Fibroblast of peridontal ligament (primary cell): ENCODE results near the gene GPRC5B.
A peak's percentile ranks its signal among the peaks of the same experiment; 100 is the strongest.

ENCODE experiments used
- DNase-seq: peaks from one replicate; pipeline ENCODE4 v3.0.0-alpha.2; 2010; ENCODE audit errors: extremely low read depth

Gene GPRC5B, protein sequence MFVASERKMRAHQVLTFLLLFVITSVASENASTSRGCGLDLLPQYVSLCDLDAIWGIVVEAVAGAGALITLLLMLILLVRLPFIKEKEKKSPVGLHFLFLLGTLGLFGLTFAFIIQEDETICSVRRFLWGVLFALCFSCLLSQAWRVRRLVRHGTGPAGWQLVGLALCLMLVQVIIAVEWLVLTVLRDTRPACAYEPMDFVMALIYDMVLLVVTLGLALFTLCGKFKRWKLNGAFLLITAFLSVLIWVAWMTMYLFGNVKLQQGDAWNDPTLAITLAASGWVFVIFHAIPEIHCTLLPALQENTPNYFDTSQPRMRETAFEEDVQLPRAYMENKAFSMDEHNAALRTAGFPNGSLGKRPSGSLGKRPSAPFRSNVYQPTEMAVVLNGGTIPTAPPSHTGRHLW

DNA sequence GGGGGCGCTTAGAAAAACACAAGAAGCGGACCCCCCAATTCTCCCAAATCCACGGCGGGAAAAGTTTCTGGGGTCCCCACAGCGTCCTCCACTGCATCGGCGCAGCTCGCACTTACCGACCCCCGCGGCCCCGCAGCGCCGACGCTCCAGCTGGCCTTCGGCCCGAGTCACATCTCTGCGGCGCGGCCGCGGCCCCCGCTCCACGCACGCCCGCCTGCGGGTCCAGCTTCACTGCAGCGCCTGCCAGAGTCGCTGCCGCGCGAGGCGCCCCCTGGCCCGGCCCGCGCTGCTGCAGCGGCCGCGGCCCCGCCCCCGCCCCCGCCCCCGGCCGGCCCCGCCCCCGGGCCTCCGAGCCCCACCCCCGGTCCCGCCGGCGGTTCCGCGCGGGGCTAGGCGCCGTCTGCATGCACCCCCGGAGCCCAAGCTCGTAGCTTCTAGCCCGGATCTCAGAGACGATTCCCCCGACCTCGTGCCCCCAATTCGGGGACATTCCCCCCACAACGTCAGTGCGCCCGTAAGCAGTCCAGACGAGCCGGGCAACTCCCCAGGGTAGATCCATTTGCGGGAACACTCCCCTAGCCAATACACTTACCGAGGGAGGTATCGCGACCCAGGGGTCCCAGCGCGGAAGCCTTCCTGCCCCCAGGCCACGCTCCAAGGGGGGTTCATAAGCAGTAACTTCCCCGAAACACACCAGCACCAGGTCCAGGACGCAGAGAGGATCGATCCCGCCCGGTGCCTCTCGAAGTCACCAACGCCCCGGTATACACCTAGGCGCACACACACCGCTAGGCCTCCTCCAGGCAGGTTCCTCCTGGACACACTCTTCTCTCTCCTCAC, at the start of gene GPRC5B:
Gene GPRC5B, minus strand, starts transcription at position 238 of the 840 bp plus-strand sequence. CDS start 12,003 bp downstream, outside the sequence.
- no peak for DNase-seq

DNA sequence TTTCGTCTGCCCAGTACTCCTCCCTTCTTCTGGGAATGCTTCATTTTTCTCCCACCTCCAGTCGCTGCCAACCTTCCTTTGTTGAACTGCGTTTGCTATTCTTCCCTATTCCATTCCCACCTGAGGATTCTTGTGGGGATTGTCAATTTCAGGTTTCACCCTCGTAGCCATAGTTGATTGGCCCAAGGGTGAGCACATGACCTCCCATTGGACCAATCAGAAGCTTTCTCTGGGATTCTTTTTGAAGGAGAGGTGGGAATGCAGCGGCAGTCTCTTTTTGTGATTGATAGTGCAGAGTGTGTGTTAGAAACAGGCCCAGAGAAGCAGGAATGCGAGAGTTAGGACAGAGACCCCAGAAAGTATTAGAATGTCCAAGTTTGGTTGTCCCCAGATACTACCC, 49.1 kb upstream of the GPRC5B start:
- no peak for DNase-seq

DNA sequence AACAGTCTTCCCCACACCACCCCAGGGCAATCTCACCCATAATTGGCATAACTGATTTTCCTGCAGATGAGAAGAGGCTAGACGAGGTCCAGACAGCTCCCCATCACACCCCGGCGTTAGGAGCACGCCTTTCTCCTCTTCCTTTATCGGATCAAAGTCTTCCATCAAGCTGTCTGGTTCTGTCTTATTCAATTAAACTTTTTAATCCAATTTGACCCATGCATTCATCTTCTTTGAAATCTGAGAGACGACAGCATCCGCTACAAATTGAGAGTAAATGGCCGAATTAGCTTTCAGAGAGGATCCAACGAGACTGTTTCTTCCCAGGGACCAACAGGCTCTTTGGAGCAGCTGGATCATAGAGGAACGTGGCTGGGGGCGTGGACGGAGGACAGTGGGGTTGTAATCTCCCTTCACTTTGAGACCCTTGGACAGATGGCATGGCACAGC, 44.4 kb upstream of the GPRC5B start:
- no peak for DNase-seq

DNA sequence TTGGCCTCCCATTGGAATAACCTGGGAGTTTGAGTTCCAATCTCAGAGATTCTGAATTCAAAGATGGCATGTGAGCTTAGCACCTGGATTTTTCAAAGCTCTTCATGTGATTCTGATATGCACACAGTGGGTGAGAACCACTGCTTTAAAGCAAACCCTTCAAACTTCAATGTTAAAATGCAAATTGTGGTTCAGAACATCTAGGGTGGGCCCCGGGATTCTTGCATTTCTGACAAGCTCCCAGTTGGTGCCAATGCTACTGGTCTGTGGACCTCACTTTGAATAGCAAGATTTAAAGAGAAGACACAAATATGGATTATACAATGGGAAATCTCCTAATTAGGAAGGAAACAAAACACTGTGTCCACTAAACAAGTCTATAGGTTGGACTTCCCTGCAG, 43.8 kb upstream of the GPRC5B start:
- no peak for DNase-seq

DNA sequence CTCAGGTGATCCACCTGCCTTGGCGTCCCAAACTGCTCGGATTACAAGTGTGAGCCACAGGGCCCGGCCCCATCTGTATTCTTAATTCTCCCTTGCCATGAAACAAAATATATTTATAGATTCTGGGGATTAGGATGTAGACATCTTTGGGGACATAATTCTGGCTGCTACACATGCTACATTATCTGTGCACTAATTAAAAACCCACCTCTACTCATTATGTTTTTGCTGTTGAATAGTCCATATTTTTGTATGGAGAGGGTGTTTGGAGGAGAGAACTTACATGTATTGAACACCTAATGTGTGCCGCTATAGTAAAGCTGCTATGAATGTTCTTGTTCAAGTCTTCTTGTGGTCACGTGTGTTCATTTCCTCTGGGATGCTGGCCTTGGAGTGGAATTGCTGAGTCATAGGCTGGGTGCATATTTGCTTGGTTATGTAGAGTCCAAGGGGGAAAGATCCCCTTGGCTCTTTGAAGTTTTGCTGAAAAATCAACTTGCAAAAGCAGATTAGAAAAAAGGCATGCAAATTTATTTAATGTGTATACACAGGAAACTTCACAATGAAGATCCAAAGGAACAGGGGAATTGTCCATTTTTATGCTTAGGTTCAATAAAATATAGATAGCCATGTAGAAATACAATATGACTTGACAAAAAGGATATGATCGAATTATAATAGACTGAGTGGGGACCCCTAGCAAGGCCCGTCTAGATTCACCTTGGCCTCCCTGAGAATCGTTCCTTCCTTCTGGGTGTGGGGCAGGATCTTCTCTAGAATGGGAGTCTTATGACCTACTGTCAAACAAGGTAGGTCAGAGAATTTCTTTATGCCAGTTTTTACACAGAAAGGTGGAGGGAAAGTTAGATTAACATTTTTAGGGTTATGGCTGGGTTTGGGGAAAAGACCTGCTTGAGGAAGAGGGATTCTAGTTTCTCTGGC, 42.1 kb upstream of the GPRC5B start:
- peak; percentile 25 for DNase-seq

DNA sequence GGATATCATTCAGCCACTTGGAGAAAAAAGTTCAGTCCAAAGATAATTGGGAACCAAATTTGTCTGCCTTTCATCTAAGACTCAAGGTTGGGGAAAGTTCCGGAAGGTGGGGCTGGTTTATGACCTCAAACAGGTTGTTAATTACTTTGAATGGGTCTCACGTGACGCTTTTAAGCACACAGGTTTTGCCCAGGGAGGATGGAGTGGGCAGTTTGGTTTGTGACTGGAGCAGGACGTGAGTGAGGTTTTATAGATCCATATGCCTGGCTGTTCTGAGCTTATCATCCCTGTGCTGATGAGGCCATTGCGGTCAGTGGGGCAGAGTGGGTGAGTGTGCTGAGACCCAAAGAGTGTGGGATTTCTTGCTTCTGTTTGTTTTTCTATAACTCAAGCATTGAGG, 38.7 kb upstream of the GPRC5B start:
- no peak for DNase-seq

DNA sequence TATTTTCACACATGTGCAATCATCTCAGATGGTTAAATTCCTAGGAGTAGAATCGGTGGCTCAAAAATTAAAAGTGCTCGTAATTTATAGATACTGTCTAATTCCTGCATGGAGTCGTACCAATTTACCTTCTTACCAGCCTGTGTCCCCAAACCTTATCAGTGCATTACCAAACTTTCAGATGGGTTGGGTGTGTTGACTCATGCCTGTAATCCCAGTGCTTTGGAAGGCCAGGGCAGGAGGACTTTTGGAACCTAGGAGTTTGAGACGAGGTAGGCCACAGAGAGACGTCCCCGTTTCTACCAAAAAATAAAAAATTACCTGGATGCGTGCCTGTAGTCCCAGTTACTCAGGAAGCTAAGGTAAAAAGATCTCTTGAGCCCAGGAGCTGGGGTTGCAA, 34.5 kb upstream of the GPRC5B start:
- no peak for DNase-seq

DNA sequence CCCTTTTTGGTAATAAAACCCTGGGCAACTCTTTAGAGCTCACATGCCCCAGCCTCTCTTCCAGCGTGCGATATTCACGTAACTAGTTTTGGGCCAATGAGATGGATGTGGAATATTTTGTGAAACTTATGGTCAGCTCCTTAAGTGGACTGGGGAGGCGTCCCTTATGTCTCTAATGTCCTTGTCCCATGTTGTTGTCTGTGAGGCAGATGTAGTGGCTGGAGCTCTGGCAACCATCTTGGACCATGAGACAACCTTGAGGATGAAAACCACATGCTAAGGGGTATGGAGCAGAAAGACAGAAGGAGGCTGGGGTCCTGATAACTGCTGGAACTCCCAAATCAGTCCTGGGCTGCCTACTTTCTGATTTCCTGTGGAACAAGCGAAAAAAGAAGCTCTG, 31.4 kb upstream of the GPRC5B start:
- no peak for DNase-seq

DNA sequence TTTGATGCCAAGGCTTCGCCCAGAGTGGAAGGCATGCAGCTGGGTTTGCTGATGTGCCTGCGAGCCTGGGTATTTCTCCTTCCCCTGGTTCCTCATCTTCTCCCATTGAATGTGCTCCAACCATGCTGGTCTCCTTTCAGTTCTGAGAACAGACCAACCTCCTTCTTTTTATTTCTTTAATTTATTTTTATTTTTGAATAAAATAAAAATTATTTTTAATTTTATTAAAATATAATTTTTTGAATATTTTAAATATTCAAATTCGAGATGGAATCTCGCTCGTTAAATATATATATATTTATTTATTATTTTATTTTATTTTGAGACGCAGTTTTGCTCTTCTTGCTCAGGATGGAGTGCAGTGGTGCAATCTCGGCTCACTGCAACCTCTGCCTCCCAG, 30.2 kb upstream of the GPRC5B start:
- no peak for DNase-seq

DNA sequence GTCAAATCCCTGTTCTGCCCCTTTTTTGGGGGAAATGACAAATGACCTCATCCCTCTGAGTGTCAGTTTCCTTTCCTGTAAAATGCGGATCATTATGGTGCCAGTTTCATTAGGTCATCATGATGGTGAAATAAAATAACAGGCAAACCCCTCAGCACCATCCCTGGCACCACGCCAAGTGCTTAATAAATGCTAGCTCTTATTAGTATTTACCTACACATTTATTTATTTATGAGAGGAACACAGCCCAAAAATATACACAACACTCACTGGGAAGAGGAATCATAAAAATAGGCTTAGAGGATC, 28.6 kb upstream of the GPRC5B start:
- DNase-seq, result no peak

DNA sequence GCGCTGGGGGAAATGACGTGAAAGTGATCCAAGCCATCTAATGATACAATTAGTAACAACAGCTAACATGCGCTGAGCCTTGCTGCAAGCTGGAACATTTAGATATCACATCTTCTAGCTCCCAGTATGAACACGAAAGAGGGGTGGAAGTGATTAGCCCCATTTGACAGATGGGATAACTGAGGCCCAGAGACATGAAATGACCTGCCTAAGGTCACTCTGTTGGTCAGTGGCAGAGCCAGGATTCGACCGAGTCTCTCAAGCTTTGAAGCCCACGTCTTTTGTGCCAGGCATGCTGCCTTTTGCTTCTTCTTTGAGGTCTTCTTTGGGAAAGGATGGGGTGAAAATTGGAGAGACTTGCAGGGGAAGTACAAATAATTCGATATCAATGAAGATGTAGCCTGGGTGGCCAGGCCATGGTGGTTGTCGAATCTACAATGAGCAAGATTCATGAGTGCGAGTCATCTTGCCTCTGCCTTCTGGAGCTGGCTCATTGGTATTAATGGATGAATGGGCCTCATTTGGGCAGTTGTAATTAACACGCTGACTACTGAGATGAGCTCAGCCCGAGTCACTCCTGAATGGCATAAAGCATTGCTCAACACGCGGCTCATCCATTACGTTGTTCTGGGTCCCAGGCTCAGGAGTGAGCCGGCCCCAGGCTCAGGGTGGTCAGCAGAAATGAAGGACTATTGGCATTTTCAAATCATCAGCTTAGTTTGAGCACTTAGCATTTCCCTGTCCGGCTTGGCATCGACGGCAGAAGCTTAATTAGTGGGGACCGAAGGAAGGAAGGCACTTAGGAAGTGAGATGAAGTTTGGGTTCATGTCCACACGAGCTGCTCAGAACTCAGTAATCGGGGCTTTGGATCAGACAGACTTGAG, 28.0 kb upstream of the GPRC5B start:
- DNase-seq, result peak; percentile 12

DNA sequence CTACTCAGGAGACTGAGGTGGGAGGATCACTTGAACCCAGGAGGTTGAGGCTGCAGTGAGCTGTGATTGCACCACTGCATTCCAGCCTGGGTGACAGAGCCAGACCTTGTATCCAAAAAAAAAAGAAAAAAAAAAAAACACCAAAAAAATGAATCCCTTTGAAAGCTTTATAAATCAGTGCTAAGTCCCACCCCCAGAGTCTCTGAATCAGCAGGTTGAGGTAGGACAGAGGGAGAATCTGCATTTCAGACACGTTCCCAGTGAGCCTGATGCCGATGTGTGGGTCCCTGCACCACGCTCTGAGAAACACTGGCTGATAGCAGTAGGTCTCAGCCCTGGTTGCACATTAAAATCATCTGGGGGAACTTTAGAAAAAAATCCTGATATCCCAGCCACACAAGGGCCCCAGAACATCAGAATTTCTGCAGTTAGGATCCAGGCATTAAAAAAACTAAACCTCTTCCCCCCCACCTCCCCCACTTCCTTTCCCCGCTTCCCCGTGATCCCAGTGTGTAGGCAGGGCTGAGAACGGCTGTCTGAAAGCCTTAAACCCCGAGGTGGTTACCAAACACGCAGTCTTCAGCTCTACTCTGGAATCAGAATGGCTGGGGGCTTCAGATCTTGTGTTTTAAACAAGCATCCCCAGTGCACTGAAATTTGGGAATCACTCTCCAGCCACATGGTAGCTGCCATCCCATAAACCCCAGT, 27.3 kb upstream of the GPRC5B start:
- no peak for DNase-seq

DNA sequence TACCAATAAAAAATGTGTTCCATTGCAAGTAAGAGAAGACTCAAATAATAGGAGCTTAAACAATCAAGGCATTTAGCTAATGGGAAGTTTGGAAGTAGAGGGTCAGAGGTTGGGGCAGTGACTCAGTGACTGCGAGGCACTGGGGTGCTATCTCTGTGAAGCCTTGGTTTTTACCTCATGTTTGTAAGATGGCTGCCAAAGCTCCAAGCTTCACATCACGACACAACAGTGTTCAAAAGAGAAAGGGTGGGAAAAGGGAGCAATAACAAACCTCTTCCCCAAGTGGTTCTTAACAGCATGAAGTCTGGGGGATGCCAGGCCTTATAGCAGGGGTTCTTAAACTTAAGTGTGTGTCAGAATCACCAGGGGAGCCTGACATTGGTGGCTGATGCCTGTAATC, 26.6 kb upstream of the GPRC5B start:
- DNase-seq, result no peak

DNA sequence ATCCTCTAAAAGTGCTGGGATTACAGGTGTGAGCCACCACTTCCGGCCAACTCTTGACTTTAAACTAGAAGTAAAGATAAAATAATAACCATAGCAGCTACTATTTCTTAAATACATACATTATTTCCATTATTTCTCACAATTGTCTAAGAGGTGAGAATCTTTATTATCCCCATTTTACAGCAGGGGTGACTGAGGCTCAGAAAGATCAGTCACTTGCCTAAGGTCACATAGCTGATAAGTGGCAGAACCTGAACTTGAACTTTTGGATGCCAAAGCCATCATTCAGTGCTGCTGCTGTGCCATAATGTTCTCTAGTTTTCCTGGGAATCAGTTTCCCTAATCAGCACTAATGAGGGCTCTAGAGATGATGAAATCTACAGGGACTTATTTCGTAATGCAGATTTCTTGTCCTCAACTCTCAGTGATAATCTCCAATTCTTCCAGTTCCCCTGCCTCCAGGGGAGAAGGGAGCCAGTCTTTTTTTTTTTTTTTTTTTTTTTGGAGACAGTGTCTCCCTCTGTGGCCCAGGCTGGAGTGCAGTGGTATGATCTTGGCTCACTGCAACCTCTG, 25.2 kb upstream of the GPRC5B start:
- no peak for DNase-seq

DNA sequence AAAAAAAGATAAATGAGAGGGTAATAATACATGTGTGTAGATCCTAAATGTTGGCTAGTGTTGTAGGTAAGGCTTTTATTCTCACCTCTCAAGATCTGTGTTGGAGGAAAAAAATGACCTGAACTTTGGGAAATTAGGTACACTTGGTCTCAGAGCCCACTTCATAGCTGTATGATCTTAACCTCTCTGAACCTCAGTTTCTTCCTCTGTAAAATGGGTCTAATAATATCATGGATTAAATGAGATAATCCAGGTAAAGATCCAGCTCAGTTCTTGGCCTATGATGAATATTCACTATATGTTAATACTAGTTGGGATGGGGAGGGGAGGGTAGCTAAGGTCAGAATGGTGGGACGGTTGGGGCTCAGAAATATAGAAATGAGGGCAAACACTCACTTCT, 24.3 kb upstream of the GPRC5B start:
- DNase-seq, result no peak

DNA sequence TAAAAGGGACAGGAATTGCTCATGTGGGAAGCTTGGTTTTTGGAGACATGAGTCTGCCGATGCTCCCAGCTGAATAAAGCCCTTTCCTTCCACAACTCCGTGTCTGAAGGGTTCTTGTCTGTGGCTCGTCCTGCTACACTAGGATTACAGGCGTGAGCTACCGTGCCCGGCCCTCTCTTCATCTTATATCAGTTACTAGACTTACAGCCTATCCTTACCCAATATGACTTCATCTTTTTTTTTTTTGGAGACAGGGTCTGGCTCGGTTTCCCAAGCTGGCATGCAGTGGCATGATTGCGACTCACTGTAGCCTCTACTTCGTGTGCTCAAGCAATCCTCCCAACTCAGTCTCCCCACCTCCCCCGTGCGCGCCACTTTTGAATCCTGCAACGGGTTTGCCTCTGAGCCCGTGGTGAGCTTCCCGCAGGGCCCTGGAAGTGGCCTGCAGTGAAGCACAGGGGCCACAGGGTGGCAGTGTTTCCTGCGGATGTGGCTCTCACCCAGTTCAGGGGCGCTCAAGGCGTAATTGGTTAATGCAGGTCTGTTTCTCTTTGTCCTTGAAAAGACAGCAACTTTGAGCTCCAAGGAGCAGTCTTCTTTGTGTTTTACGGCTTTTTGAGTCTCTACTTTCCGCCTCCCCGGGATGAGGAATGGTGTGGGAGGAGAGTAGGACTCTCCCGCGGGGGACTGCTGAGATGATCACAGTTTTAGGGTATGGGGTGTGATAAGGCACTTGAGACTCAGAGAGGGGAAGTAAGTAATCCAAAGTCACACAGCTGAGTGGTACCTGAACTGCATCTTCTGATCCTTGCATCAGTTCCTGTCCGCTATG, 22.7 kb upstream of the GPRC5B start:
- peak; percentile 63 for DNase-seq

DNA sequence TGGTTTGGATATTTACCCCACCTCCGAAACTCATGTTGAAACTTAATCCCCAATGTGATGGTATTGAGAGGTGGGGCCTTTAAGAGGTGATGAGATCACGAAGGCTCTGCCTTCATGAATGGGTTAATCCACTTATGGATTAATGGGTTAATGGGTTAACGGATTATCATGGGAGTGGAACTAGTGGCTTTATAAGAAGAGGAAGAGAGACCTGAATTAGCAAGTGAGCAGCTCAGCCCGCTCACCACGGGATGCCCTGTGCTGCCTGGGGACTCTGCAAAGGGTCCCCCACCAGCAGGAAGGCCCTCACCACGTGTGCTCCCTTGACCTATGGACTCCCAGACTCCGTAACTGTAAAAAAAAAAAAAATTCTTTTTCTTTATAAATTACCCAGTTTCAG, 16.5 kb upstream of the GPRC5B start:
- no peak for DNase-seq

DNA sequence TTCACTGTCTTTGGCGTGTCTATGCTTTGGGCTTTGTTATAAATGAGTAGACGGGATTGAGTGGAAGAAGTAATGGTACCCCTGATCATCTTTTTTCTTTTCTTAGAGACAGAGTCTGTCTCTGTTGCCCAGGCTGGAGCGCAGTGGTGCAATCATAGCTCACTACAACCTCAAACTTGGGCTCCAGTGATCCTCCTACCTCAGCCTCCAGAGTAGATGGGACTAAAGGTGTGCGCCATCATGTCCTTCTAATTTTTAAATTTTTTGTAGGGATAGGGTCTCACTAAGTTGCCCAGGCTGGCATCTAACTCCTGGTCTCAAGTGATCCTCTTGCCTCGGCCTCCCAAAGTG, 14.9 kb upstream of the GPRC5B start:
- DNase-seq, result no peak

DNA sequence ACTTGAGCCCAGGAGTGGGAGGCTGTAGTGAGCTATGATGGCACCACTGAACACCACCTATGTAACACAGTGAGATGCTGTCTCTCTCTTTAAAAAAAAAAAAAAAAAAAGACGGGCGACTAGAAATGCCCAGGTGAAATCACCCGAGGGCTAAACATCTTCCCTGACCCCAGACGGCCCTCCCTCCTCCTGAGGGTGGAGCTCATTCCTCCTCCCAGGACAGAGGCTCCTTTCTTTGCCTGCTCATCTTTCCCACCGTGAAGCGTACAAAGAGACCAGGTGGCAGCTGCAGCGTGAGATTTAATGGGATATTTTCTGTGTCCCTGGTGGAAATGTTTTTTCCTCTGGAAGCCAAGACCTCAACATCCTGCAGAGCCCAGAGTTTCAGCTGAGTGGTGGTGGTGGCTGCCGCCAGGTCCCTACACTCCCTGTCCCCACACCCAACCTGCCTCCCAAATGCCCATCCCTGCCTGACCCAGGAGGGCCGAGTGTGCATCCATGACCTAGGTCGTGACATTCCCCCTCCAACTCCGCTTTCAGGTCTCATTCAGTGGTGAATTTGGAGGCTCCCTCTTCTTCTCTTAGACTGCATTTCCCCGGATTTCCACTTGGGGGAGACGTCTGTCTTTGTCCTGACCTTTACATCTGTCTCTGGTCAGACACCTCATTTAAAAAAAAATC, 14.4 kb upstream of the GPRC5B start:
- DNase-seq, result peak; percentile 57
